HG03280 (cell line): ENCODE data around the gene FAM149A.

ENCODE experiments used
- ATAC-seq: cut with Tn5 transposase; IDR thresholded peaks from one replicate; pipeline ENCODE4 v1.9.1; 2021; ENCODE audit warnings: mild to moderate bottlenecking, moderate library complexity; ENCODE audit not compliant: unreplicated experiment

The FAM149A gene

GRCh38 chr4:186151499-186151898 lies 47.0 kb downstream of the FAM149A start:
- peak; percentile 69 for ATAC-seq

GRCh38 chr4:186158021-186158813 lies 53.7 kb downstream of the FAM149A start:
- no peak for ATAC-seq

- ATAC-seq: no peak
Observed at GRCh38 chr4:186158966-186159365, 54.5 kb downstream of the FAM149A start.

GRCh38 chr4:186159613-186160012 lies 55.1 kb downstream of the FAM149A start:
- ATAC-seq: no peak

- peak; percentile 99 for ATAC-seq
Observed at GRCh38 chr4:186161138-186161537, 56.6 kb downstream of the FAM149A start.

GRCh38 chr4:186166852-186167512 lies 62.5 kb downstream of the FAM149A start:
- ATAC-seq: no peak

- ATAC-seq: no peak
Observed at GRCh38 chr4:186167605-186168004, 63.1 kb downstream of the FAM149A start.

- no peak for ATAC-seq
Observed at GRCh38 chr4:186168750-186169149, 64.2 kb downstream of the FAM149A start.

GRCh38 chr4:186169333-186169944 lies 64.9 kb downstream of the FAM149A start:
- ATAC-seq: no peak

GRCh38 chr4:186169945-186170802 lies 65.7 kb downstream of the FAM149A start:
- ATAC-seq: no peak

- ATAC-seq: no peak
Observed at GRCh38 chr4:186170966-186171365, 66.5 kb downstream of the FAM149A start.

- no peak for ATAC-seq
Observed at GRCh38 chr4:186172546-186172945, 68.0 kb downstream of the FAM149A start.

- no peak for ATAC-seq
Observed at GRCh38 chr4:186188107-186188506, 83.6 kb downstream of the FAM149A start.

- no peak for ATAC-seq
Observed at GRCh38 chr4:186189656-186190055, 85.2 kb downstream of the FAM149A start.

GRCh38 chr4:186190581-186191199 lies 86.2 kb downstream of the FAM149A start:
- peak; percentile 26 for ATAC-seq

GRCh38 chr4:186191200-186192065 lies 86.9 kb downstream of the FAM149A start, which contains the start of gene CYP4V2:
Gene CYP4V2 (plus strand): TSS chr4:186191567. CDS start chr4:186191824, 257 bp downstream.
- peak; percentile 88 for ATAC-seq

- ATAC-seq: no peak
Observed at GRCh38 chr4:186192066-186192612, 87.6 kb downstream of the FAM149A start.

- ATAC-seq: no peak
Observed at GRCh38 chr4:186193851-186194250, 89.3 kb downstream of the FAM149A start.

GRCh38 chr4:186196063-186196462 lies 91.6 kb downstream of the FAM149A start:
- no peak for ATAC-seq
